Thymus (tissue), 11 donors: ENCODE measurements around the gene ZNF83. TPM values are rescaled to one million over a fixed set of nuclear protein-coding genes. Genes with fewer than 3 reads are reported as not detected.

ENCODE experiments used
- DNase-seq, 9 donors: peaks; one replicate each; pipeline ENCODE4 v3.0.0-alpha.2; 2013; ENCODE audit warnings: low spot score in 9 of 9, low read depth in 6 of 9, missing footprints in 1 of 9
- H3K27ac ChIP-seq, 2 donors: one replicate each; pipeline ENCODE4 v1.5.1; 2013; ENCODE audit warnings: control low read depth in 1 of 2, low read depth in 1 of 2, low read length in 1 of 2, mild to moderate bottlenecking in 1 of 2, moderate library complexity in 1 of 2
- H3K27me3 ChIP-seq, 2 donors: one replicate each; pipeline ENCODE4 v1.5.1; 2013; ENCODE audit warnings: low read length in 1 of 2; ENCODE audit not compliant: control insufficient read depth in 2 of 2, insufficient read depth in 1 of 2
- H3K36me3 ChIP-seq, 2 donors: one replicate each; pipeline ENCODE4 v1.5.1; 2013; ENCODE audit warnings: low read length in 1 of 2, mild to moderate bottlenecking in 1 of 2, moderate library complexity in 1 of 2; ENCODE audit not compliant: control insufficient read depth in 2 of 2, insufficient read depth in 2 of 2
- H3K4me1 ChIP-seq, 2 donors: one replicate each; pipeline ENCODE4 v1.5.1; 2013; ENCODE audit warnings: low read length in 2 of 2; ENCODE audit not compliant: control insufficient read depth in 2 of 2, insufficient read depth in 2 of 2
- H3K4me3 ChIP-seq, 2 donors: one replicate each; pipeline ENCODE4 v1.5.1; 2013; ENCODE audit warnings: low read length in 2 of 2, control low read depth in 1 of 2, mild to moderate bottlenecking in 1 of 2
- H3K9me3 ChIP-seq, 2 donors: one replicate each; pipeline ENCODE4 v1.5.1; 2013; ENCODE audit warnings: low read length in 1 of 2, mild to moderate bottlenecking in 1 of 2; ENCODE audit not compliant: control insufficient read depth in 2 of 2, insufficient read depth in 1 of 2
- WGBS: extraction: QIAGEN DNeasy Blood & Tissue Kit; methylation state at CpG from one replicate; pipeline ENCODE4 v1.1.7; 2013; 5-methylcytosine and 5-hydroxymethylcytosine counted together
- polyA plus RNA-seq: library from polyadenylated mRNA; stranded (reverse); fragments of 200-250 nt; gene quantifications from one replicate; pipeline ENCODE4 v1.2.3, GENCODE V29; 2013
- total RNA-seq: library from RNA; stranded (reverse); fragments of 120-200 nt; gene quantifications from one replicate; pipeline ENCODE4 v1.2.4, GENCODE V29; 2013
- donor health status: healthy.

Gene ZNF83
- total and polyA plus RNA-seq, 2 donors, result 29.6 to 150 TPM

- Histone ChIP-seq H3K27ac (no peak overlapping the region), H3K36me3 (peaks cover 0 to 2% of the 10 kb centered on the region in 2 donors), H3K27me3 (no peaks in the 10 kb centered on the region), H3K4me3 (no peak overlapping the region), H3K9me3 (no peaks in the 10 kb centered on the region), H3K4me1 (no peaks in the 10 kb centered on the region)
- WGBS, result 98% methylated on average over 5 of the region's 5 CpGs
- no peak for DNase-seq
Observed at GRCh38 chr19:52669586-52669985, 31.4 kb upstream of the ZNF83 start.

GRCh38 chr19:52667972-52668371, 29.8 kb upstream of the ZNF83 start:
- no peak for DNase-seq
- peaks cover 2 to 6% of the 10 kb centered on the region in 2 donors for H3K36me3 ChIP-seq
- H3K27ac ChIP-seq, result no peak overlapping the region
- WGBS, result 94% methylated on average over 6 of the region's 6 CpGs
- no peak overlapping the region for H3K4me3 ChIP-seq
- H3K4me1 ChIP-seq, result no peaks in the 10 kb centered on the region
- no peaks in the 10 kb centered on the region for H3K27me3 ChIP-seq
- no peaks in the 10 kb centered on the region for H3K9me3 ChIP-seq

GRCh38 chr19:52666506-52666905, 28.4 kb upstream of the ZNF83 start:
- Histone ChIP-seq H3K27ac (no peak overlapping the region), H3K9me3 (no peaks in the 10 kb centered on the region), H3K4me3 (no peak overlapping the region), H3K4me1 (no peaks in the 10 kb centered on the region), H3K36me3 (peaks cover 7 to 8% of the 10 kb centered on the region in 2 donors), H3K27me3 (no peaks in the 10 kb centered on the region)
- DNase-seq, result no peak

GRCh38 chr19:52665529-52665928, 27.4 kb upstream of the ZNF83 start:
- H3K27ac ChIP-seq, result no peak overlapping the region

GRCh38 chr19:52665027-52665426, 26.9 kb upstream of the ZNF83 start:
- H3K27me3 ChIP-seq, result no peaks in the 10 kb centered on the region
- no peaks in the 10 kb centered on the region for H3K9me3 ChIP-seq
- no peak for DNase-seq
- H3K4me1 ChIP-seq, result no peaks in the 10 kb centered on the region
- peaks cover 12 to 16% of the 10 kb centered on the region in 2 donors for H3K36me3 ChIP-seq
- H3K4me3 ChIP-seq, result no peak overlapping the region
- 97% methylated on average over 4 of the region's 4 CpGs for WGBS
- no peak overlapping the region for H3K27ac ChIP-seq

More at GRCh38 chr19:52665529-52665928, 27.4 kb upstream of the ZNF83 start:
- over 99% methylated on average over 6 of the region's 6 CpGs for WGBS
- H3K4me1 ChIP-seq, result no peaks in the 10 kb centered on the region
- no peak overlapping the region for H3K4me3 ChIP-seq
- no peaks in the 10 kb centered on the region for H3K27me3 ChIP-seq
- no peaks in the 10 kb centered on the region for H3K9me3 ChIP-seq
- no peak for DNase-seq
- H3K36me3 ChIP-seq, result peaks cover 10 to 11% of the 10 kb centered on the region in 2 donors

- 96% methylated on average over 5 of the region's 5 CpGs for WGBS
- no peak for DNase-seq
- Histone ChIP-seq H3K4me3 (no peak overlapping the region), H3K27ac (no peak overlapping the region), H3K36me3 (peaks cover 13 to 20% of the 10 kb centered on the region in 2 donors), H3K27me3 (no peaks in the 10 kb centered on the region), H3K4me1 (no peaks in the 10 kb centered on the region), H3K9me3 (no peaks in the 10 kb centered on the region)
Observed at GRCh38 chr19:52664461-52664860, 26.3 kb upstream of the ZNF83 start.

- Histone ChIP-seq H3K27ac (no peak overlapping the region), H3K36me3 (peaks cover 27 to 36% of the 10 kb centered on the region in 2 donors), H3K9me3 (no peaks in the 10 kb centered on the region), H3K27me3 (no peaks in the 10 kb centered on the region), H3K4me1 (no peaks in the 10 kb centered on the region), H3K4me3 (no peak overlapping the region)
- no peak for DNase-seq
- 98% methylated on average over 3 of the region's 3 CpGs for WGBS
Observed at GRCh38 chr19:52662631-52663030, 24.5 kb upstream of the ZNF83 start.

GRCh38 chr19:52660981-52661380, 22.8 kb upstream of the ZNF83 start:
- Histone ChIP-seq H3K4me3 (no peak overlapping the region), H3K36me3 (peaks cover 27 to 46% of the 10 kb centered on the region in 2 donors), H3K27me3 (no peaks in the 10 kb centered on the region), H3K9me3 (no peaks in the 10 kb centered on the region), H3K27ac (no peak overlapping the region), H3K4me1 (no peaks in the 10 kb centered on the region)
- WGBS, result 98% methylated on average over 3 of the region's 3 CpGs
- DNase-seq, result no peak

GRCh38 chr19:52659013-52659412, 20.9 kb upstream of the ZNF83 start:
- H3K27ac ChIP-seq, result no peak overlapping the region
- no peak for DNase-seq
- H3K9me3 ChIP-seq, result no peaks in the 10 kb centered on the region
- WGBS, result 90% methylated on average over 14 of the region's 14 CpGs
- no peak overlapping the region for H3K4me3 ChIP-seq
- no peaks in the 10 kb centered on the region for H3K27me3 ChIP-seq
- no peaks in the 10 kb centered on the region for H3K4me1 ChIP-seq
- peaks cover 41 to 56% of the 10 kb centered on the region in 2 donors for H3K36me3 ChIP-seq

- H3K9me3 ChIP-seq, result no peaks in the 10 kb centered on the region
- no peak overlapping the region for H3K27ac ChIP-seq
- no peaks in the 10 kb centered on the region for H3K27me3 ChIP-seq
- 98% methylated on average over 5 of the region's 5 CpGs for WGBS
- H3K4me1 ChIP-seq, result no peaks in the 10 kb centered on the region
- no peak overlapping the region for H3K4me3 ChIP-seq
- peaks cover 44 to 58% of the 10 kb centered on the region in 2 donors for H3K36me3 ChIP-seq
- DNase-seq, result no peak
Observed at GRCh38 chr19:52658595-52658994, 20.4 kb upstream of the ZNF83 start.
